Osteoblast (primary cell): Measurements from ENCODE around the gene RASA3. TPM values are rescaled to one million over a fixed set of nuclear protein-coding genes. Genes with fewer than 3 reads are reported as not detected.

Experiments
- DNase-seq: peaks from one replicate; pipeline ENCODE4 v3.0.0; 2011; ENCODE audit warnings: low spot score, mixed read lengths; ENCODE audit not compliant: insufficient read length; ENCODE audit errors: missing footprints
- H2AFZ ChIP-seq: 2 replicates; pipeline ENCODE4 v1.6.0; 2011; ENCODE audit warnings: mild to moderate bottlenecking, low read length
- H3K27ac ChIP-seq: 2 replicates; pipeline ENCODE4 v1.5.1; 2011; ENCODE audit warnings: mild to moderate bottlenecking, low read depth, low read length, moderate library complexity
- H3K27me3 ChIP-seq: 2 replicates; pipeline ENCODE4 v1.6.0; 2012; ENCODE audit warnings: mild to moderate bottlenecking, control low read depth, inconsistent platforms, low read length, moderate library complexity; ENCODE audit not compliant: insufficient read depth
- H3K36me3 ChIP-seq: 2 replicates; pipeline ENCODE4 v1.5.1; 2011; ENCODE audit warnings: mild to moderate bottlenecking, low read length, control low read depth, moderate library complexity; ENCODE audit not compliant: insufficient read depth
- H3K4me1 ChIP-seq: 2 replicates; pipeline ENCODE4 v1.5.1; 2011; ENCODE audit warnings: mild to moderate bottlenecking, low read length, control low read depth, moderate library complexity; ENCODE audit not compliant: insufficient read depth
- H3K4me2 ChIP-seq: 2 replicates; pipeline ENCODE4 v1.6.0; 2011; ENCODE audit warnings: mild to moderate bottlenecking, low read length; ENCODE audit not compliant: insufficient read depth
- H3K4me3 ChIP-seq: fragments of 200-600 bp; sonication (generic); 3 replicates; pipeline ENCODE4 v1.5.1; 2012; ENCODE audit warnings: mild to moderate bottlenecking, low read length, inconsistent platforms; ENCODE audit not compliant: insufficient read depth
- H3K79me2 ChIP-seq: 2 replicates; pipeline ENCODE4 v1.6.0; 2012; ENCODE audit warnings: mild to moderate bottlenecking, low read length, control low read depth, inconsistent platforms; ENCODE audit not compliant: insufficient read depth
- H3K9me3 ChIP-seq: 2 replicates; pipeline ENCODE4 v1.5.1; 2011; ENCODE audit warnings: low read depth, low read length, control low read depth
- H4K20me1 ChIP-seq: 2 replicates; pipeline ENCODE4 v1.6.0; 2012; ENCODE audit warnings: mild to moderate bottlenecking, low read length, control low read depth; ENCODE audit not compliant: insufficient read depth
- total RNA-seq: library from RNA; depleted of rRNA; stranded (reverse); fragments of >200 nt; gene quantifications from 2 replicates; pipeline ENCODE4 v1.2.3, GENCODE V29; 2012
- TF ChIP-seq, protein P1 (sequence below): IDR thresholded peaks from 2 replicates; pipeline ENCODE4 v1.5.1; 2011; ENCODE audit warnings: mild to moderate bottlenecking, low read depth, low read length, moderate library complexity; ENCODE audit errors: extremely low read depth

RASA3 gene
- total RNA-seq, 1 donor = 41.3 TPM

GRCh38 chr13:114043421-114044053 is 88.9 kb downstream of the RASA3 start:
- Histone ChIP-seq H4K20me1 (peaks cover 36% of the 10 kb centered on the region), H3K79me2 (peaks cover 84% of the 10 kb centered on the region), H2AFZ (no peak overlapping the region), H3K27me3 (no peaks in the 10 kb centered on the region), H3K27ac (peak overlapping the region; percentile 56), H3K9me3 (no peaks in the 10 kb centered on the region), H3K4me3 (no peak overlapping the region), H3K4me2 (no peak overlapping the region), H3K4me1 (peaks cover 7% of the 10 kb centered on the region), H3K36me3 (peaks cover 25% of the 10 kb centered on the region)
- DNase-seq = peak; percentile 99
- TF ChIP-seq, protein P1, sequence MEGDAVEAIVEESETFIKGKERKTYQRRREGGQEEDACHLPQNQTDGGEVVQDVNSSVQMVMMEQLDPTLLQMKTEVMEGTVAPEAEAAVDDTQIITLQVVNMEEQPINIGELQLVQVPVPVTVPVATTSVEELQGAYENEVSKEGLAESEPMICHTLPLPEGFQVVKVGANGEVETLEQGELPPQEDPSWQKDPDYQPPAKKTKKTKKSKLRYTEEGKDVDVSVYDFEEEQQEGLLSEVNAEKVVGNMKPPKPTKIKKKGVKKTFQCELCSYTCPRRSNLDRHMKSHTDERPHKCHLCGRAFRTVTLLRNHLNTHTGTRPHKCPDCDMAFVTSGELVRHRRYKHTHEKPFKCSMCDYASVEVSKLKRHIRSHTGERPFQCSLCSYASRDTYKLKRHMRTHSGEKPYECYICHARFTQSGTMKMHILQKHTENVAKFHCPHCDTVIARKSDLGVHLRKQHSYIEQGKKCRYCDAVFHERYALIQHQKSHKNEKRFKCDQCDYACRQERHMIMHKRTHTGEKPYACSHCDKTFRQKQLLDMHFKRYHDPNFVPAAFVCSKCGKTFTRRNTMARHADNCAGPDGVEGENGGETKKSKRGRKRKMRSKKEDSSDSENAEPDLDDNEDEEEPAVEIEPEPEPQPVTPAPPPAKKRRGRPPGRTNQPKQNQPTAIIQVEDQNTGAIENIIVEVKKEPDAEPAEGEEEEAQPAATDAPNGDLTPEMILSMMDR = peak; percentile 44

DNA sequence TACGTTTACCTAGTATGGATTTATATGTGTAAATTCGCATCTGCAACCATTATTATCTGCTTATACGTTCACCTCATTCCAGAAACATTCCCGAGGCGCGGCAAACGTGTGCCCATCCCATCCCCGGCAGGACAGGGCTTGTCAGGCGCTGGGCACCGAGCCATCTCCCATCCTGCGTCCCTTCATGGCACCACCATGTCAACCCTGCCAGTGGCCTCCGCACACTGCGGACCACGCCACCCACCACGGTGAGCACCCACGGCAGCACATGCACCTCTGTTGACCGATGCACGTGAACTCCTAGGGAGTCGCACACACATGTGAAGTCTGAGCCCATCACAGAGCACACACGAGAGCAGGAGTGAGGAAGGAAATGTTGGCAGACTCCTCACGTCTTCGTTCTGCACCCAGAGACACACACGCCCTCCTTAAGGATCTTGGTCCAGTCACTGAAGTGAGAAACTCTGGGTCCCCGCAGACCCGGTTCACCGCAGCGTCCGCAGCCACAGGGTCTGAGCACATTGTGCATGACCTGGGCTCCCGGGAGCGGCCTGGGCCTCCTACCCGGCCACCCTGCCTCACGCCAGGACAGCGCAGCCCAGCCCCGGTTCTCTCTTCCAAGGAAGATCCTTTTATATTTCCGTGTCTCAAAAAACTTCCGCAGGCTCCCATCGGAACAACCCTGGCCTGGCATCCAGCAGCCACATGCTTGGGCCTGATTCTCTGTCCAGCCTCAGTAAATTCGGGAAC is 90.2 kb downstream of the RASA3 start:
- peaks cover 85% of the 10 kb centered on the region for H3K79me2 ChIP-seq
- TF ChIP-seq, protein P1 = no peak
- H3K4me3 ChIP-seq = no peak overlapping the region
- H3K9me3 ChIP-seq = no peaks in the 10 kb centered on the region
- peaks cover 39% of the 10 kb centered on the region for H4K20me1 ChIP-seq
- no peak overlapping the region for H3K4me2 ChIP-seq
- DNase-seq = no peak
- no peaks in the 10 kb centered on the region for H3K27me3 ChIP-seq
- H2AFZ ChIP-seq = no peak overlapping the region
- H3K27ac ChIP-seq = no peak overlapping the region
- peaks cover 27% of the 10 kb centered on the region for H3K36me3 ChIP-seq
- peaks cover 7% of the 10 kb centered on the region for H3K4me1 ChIP-seq

DNA sequence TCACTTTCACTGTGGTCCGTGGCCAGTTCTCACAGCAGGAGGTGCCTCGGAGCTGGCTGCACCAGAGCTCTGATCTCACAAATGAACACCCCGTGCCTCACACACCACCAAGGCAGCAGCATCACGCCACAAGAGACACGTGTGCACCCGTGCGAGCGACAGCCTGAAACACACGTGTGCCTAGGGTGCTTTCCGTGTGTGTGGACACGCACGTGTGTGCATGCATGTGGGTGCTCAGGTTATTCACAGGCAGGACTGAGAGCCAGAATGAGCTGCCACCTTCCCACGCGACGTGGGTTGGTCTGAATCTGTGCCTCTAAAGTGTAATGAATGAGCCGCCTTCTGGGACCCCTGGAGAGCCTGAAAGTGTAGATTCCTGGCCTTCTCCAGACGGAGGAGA is 90.9 kb downstream of the RASA3 start:
- DNase-seq = no peak
- no peak overlapping the region for H3K27ac ChIP-seq
- H4K20me1 ChIP-seq = peaks cover 43% of the 10 kb centered on the region
- peaks cover 32% of the 10 kb centered on the region for H3K36me3 ChIP-seq
- H3K4me3 ChIP-seq = no peak overlapping the region
- no peak overlapping the region for H2AFZ ChIP-seq
- H3K79me2 ChIP-seq = peaks cover 85% of the 10 kb centered on the region
- H3K27me3 ChIP-seq = no peaks in the 10 kb centered on the region
- TF ChIP-seq, protein P1 = no peak
- no peak overlapping the region for H3K4me2 ChIP-seq
- H3K4me1 ChIP-seq = peaks cover 7% of the 10 kb centered on the region
- H3K9me3 ChIP-seq = no peaks in the 10 kb centered on the region

GRCh38 chr13:114039471-114040141 is 92.8 kb downstream of the RASA3 start:
- Histone ChIP-seq H3K4me1 (peaks cover 12% of the 10 kb centered on the region), H3K4me3 (no peak overlapping the region), H3K27me3 (no peaks in the 10 kb centered on the region), H3K27ac (no peak overlapping the region), H3K36me3 (peaks cover 31% of the 10 kb centered on the region), H4K20me1 (peaks cover 43% of the 10 kb centered on the region), H3K79me2 (peaks cover 85% of the 10 kb centered on the region), H2AFZ (no peak overlapping the region), H3K4me2 (no peak overlapping the region), H3K9me3 (no peaks in the 10 kb centered on the region)
- no peak for DNase-seq
- TF ChIP-seq, protein P1 = no peak
